Esophagus muscularis mucosa (tissue), 4 donors: Measurements from ENCODE around the gene DNM1.

Source experiments
- CTCF ChIP-seq, 3 experiments: fragments of 200-600 bp in 2 of 3; fragments of 450-650 bp in 1 of 3; sonication (generic) in 2 of 3; IDR thresholded peaks; one replicate each; pipeline ENCODE4 v1.5.1; 2017 to 2019; ENCODE audit warnings: antibody characterized with exemption in 3 of 3, mild to moderate bottlenecking in 2 of 3, moderate library complexity in 1 of 3
- EP300 ChIP-seq: sonication (generic); formaldehyde crosslinking; IDR thresholded peaks from one replicate; pipeline ENCODE4 v1.6.1; 2017; ENCODE audit warnings: antibody characterized with exemption
- POLR2A ChIP-seq: fragments of 450-650 bp; IDR thresholded peaks from one replicate; pipeline ENCODE4 v1.6.1; 2017; ENCODE audit warnings: antibody characterized with exemption, moderate library complexity, mild to moderate bottlenecking, low read depth

- TF ChIP-seq CTCF (IDR thresholded peaks at IDR 0.05) (no peak), EP300 (no peak), POLR2A (no peak)
Observed at GRCh38 chr9:128271112-128271511, 67.9 kb downstream of the DNM1 start.
